ENCODE results near the gene ADARB2.

The ADARB2 gene

DNA sequence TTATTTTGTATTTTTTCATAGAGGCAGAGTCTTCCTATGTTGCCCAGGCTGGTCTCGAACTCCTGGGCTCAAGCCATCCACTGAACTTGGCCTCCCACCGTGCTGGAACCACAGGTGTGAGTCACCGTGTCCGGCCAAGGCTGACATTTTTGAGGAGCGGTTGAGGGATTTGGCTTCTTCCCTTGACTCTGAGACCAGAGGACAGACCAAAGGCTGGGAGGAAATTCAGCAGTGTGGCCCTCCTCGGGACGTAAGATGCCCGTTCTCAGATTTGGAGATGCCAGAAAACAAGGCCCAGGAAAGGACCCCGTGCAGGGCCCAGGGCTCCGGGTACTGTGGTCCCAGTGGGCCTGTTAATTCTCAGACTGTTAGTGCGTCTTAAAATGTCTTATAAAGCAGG is 535.0 kb downstream of the ADARB2 start:
- H3K79me2 ChIP-seq (ENCODE audit: control insufficient read depth, low read length), result no peaks in the 10 kb centered on the region
- no peaks in the 10 kb centered on the region for H4K20me1 ChIP-seq (ENCODE audit: control insufficient read depth, insufficient read depth, low read depth, low read length)
- no peak for TF ChIP-seq EZH2phosphoT487 (IDR thresholded peaks at IDR 0.05; ENCODE audit: borderline replicate concordance, low read length)
- TF ChIP-seq, protein P1, sequence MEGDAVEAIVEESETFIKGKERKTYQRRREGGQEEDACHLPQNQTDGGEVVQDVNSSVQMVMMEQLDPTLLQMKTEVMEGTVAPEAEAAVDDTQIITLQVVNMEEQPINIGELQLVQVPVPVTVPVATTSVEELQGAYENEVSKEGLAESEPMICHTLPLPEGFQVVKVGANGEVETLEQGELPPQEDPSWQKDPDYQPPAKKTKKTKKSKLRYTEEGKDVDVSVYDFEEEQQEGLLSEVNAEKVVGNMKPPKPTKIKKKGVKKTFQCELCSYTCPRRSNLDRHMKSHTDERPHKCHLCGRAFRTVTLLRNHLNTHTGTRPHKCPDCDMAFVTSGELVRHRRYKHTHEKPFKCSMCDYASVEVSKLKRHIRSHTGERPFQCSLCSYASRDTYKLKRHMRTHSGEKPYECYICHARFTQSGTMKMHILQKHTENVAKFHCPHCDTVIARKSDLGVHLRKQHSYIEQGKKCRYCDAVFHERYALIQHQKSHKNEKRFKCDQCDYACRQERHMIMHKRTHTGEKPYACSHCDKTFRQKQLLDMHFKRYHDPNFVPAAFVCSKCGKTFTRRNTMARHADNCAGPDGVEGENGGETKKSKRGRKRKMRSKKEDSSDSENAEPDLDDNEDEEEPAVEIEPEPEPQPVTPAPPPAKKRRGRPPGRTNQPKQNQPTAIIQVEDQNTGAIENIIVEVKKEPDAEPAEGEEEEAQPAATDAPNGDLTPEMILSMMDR (IDR thresholded peaks at IDR 0.05; ENCODE audit: low read depth, low read length, poor library complexity, severe bottlenecking), result no peak
- no peaks in the 10 kb centered on the region for H3K4me1 ChIP-seq (ENCODE audit: control insufficient read depth, low read length)
- H3K9me2 ChIP-seq (replicated peaks; ENCODE audit: control insufficient read depth, low read length), result no peaks in the 10 kb centered on the region
- no peak overlapping the region for H3K4me3 ChIP-seq (ENCODE audit: low read length)
- H3F3A ChIP-seq (ENCODE audit: control insufficient read depth, insufficient read depth), result no peaks in the 10 kb centered on the region
- peaks cover 3% of the 10 kb centered on the region; the same call in 1 of the 2 replicates for H3K27me3 ChIP-seq (ENCODE audit: control insufficient read depth, low read length)
- H3K27ac ChIP-seq (ENCODE audit: low read depth, low read length), result no peak overlapping the region
- no peaks in the 10 kb centered on the region for H3K9me3 ChIP-seq (ENCODE audit: control insufficient read depth, insufficient read depth, low read length)
- H3K4me2 ChIP-seq (ENCODE audit: low read length), result no peak overlapping the region
- no peaks in the 10 kb centered on the region for H3K36me3 ChIP-seq (ENCODE audit: control insufficient read depth, low read length)

DNA sequence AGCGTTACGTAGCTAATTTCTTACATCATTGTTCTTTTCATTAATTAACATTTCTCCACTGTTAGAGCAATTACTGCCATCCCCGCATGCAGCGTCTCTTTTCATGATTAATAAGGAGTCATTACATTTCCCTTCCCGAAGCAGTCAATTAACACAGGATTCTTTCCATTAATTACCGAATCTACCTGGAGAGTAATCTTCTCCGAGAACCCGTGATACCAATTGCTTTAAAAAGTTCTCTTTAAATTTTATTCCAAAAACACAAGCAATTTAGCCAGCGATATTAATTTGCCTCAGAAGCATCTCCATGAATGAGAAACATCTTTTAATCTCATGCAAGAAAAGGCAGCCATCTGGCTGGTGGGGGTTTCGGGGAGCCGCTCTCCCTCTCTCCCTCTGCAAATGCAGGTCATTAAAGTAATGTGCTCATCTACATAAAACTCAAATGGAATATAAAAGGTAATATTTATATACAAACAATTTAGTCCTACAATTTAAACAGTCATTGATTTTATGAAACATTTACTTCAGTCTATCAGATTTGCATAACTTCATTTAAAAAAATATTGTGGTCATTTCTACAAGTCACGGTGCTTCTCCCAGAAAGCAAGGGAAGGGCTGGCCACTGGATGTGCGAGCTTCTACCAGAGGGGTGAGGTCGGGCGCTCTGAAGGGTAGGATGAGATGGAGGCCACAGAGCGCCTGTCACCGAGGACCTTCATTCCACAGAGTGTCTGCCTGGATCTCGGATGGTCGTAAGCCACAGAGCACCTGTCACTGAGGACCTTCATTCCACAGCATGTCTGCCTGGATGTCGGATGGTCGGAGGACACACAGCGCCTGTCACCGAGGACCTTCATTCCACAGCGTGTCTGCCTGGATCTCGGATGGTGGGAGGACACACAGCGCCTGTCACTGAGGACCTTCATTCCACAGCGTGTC is 536.2 kb downstream of the ADARB2 start:
- Histone ChIP-seq H3F3A (ENCODE audit: control insufficient read depth, insufficient read depth) (no peaks in the 10 kb centered on the region), H4K20me1 (ENCODE audit: control insufficient read depth, insufficient read depth, low read depth, low read length) (no peaks in the 10 kb centered on the region), H3K36me3 (ENCODE audit: control insufficient read depth, low read length) (no peaks in the 10 kb centered on the region), H3K79me2 (ENCODE audit: control insufficient read depth, low read length) (no peaks in the 10 kb centered on the region), H3K4me2 (ENCODE audit: low read length) (no peak overlapping the region), H3K27ac (ENCODE audit: low read depth, low read length) (no peak overlapping the region), H3K4me3 (ENCODE audit: low read length) (no peak overlapping the region), H3K9me3 (ENCODE audit: control insufficient read depth, insufficient read depth, low read length) (no peaks in the 10 kb centered on the region), H3K4me1 (ENCODE audit: control insufficient read depth, low read length) (no peaks in the 10 kb centered on the region), H3K27me3 (ENCODE audit: control insufficient read depth, low read length) (peaks cover 3% of the 10 kb centered on the region; the same call in 1 of the 2 replicates), H3K9me2 (replicated peaks; ENCODE audit: control insufficient read depth, low read length) (no peaks in the 10 kb centered on the region)
- TF ChIP-seq EZH2phosphoT487 (IDR thresholded peaks at IDR 0.05; ENCODE audit: borderline replicate concordance, low read length), result no peak
- TF ChIP-seq, protein P1 (IDR thresholded peaks at IDR 0.05; ENCODE audit: low read depth, low read length, poor library complexity, severe bottlenecking), result no peak

DNA sequence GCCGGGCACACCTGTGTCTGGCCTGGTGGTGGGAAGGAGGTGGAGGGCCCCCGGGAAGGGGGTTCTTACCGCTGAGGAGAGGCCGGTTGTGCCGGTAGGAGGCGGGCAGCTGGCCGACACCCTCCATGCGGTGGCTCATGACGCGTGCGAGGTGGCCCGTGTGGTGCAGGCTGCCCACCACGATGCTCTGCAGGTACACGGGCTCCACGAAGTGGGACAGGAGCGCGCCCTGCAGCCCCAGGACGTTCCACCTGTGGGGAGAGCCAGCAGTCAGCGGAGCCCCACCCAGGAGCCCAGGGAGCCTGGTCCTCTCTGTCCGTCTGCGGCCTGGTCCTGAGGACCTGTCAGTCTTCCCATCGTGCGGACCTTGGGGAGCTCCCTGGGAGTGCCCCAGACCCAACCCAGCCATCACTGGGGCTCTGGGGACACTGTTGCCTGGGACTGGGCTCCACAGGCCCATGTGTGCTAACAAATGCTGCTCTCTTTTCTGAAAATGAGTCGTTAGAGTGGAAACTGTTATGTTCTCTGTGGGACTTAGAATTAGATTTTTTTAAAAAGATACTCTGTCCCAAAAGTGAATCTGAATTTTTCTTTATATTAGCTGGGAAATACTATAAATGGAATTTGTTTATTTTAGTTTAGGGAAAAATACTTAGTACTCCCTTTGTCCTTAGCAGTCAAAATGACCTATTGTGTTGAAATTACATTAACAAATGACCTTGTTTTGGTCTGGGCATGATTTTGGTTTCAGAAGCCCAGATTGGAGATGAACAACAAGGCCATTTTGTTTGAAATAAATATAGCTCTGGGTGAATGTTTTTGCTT is 537.2 kb downstream of the ADARB2 start:
- no peaks in the 10 kb centered on the region for H3K9me3 ChIP-seq (ENCODE audit: control insufficient read depth, insufficient read depth, low read length)
- H3F3A ChIP-seq (ENCODE audit: control insufficient read depth, insufficient read depth), result no peaks in the 10 kb centered on the region
- no peaks in the 10 kb centered on the region for H3K79me2 ChIP-seq (ENCODE audit: control insufficient read depth, low read length)
- no peak overlapping the region for H3K27ac ChIP-seq (ENCODE audit: low read depth, low read length)
- peaks cover 3% of the 10 kb centered on the region; the same call in 1 of the 2 replicates for H3K27me3 ChIP-seq (ENCODE audit: control insufficient read depth, low read length)
- no peak for TF ChIP-seq EZH2phosphoT487 (IDR thresholded peaks at IDR 0.05; ENCODE audit: borderline replicate concordance, low read length)
- TF ChIP-seq, protein P1 (IDR thresholded peaks at IDR 0.05; ENCODE audit: low read depth, low read length, poor library complexity, severe bottlenecking), result no peak
- H3K36me3 ChIP-seq (ENCODE audit: control insufficient read depth, low read length), result no peaks in the 10 kb centered on the region
- H3K4me1 ChIP-seq (ENCODE audit: control insufficient read depth, low read length), result no peaks in the 10 kb centered on the region
- H3K4me3 ChIP-seq (ENCODE audit: low read length), result no peak overlapping the region
- H4K20me1 ChIP-seq (ENCODE audit: control insufficient read depth, insufficient read depth, low read depth, low read length), result no peaks in the 10 kb centered on the region
- H3K4me2 ChIP-seq (ENCODE audit: low read length), result no peak overlapping the region
- no peaks in the 10 kb centered on the region for H3K9me2 ChIP-seq (replicated peaks; ENCODE audit: control insufficient read depth, low read length)

Data from DOHH2 (cell line).